GM20431 (cell line): Measurements from ENCODE around the gene PTPRN2.

Experiments used
- in situ Hi-C: fragments of 300-500 bp; cut with MseI, MboI; formaldehyde crosslinking; loops from one replicate; pipeline ENCODE4 v1.15.0; 2020; ENCODE audit warnings: low sequenced_read_pairs; ENCODE audit not compliant: unreplicated experiment

PTPRN2 gene

GRCh38 chr7:158603773-158604755 lies 16.4 kb upstream of the PTPRN2 start:
- in situ Hi-C loops, result no loop called here

GRCh38 chr7:158602905-158603772 lies 15.5 kb upstream of the PTPRN2 start:
- in situ Hi-C loops, result no loop called here

GRCh38 chr7:158602041-158602440 lies 14.4 kb upstream of the PTPRN2 start:
- in situ Hi-C loops, result no loop called here

- in situ Hi-C loops, result no loop called here
Observed at GRCh38 chr7:158601090-158601489, 13.5 kb upstream of the PTPRN2 start.

- in situ Hi-C loops, result no loop called here
Observed at GRCh38 chr7:158596745-158597144, 9.1 kb upstream of the PTPRN2 start.

- in situ Hi-C loops, result no loop called here
Observed at GRCh38 chr7:158596309-158596708, 8.7 kb upstream of the PTPRN2 start.

- in situ Hi-C loops, result no loop called here
Observed at GRCh38 chr7:158595068-158595467, 7.4 kb upstream of the PTPRN2 start.

GRCh38 chr7:158592541-158592940 lies 4.9 kb upstream of the PTPRN2 start:
- in situ Hi-C loops, result no loop called here

GRCh38 chr7:158591944-158592343 lies 4.3 kb upstream of the PTPRN2 start:
- in situ Hi-C loops, result no loop called here

GRCh38 chr7:158590181-158590530 lies 2.5 kb upstream of the PTPRN2 start:
- in situ Hi-C loops, result no loop called here

GRCh38 chr7:158589653-158590052 lies 2.0 kb upstream of the PTPRN2 start:
- in situ Hi-C loops, result no loop called here

- in situ Hi-C loops, result no loop called here
Observed at GRCh38 chr7:158588878-158589442, 1.3 kb upstream of the PTPRN2 start.

- in situ Hi-C loops, result no loop called here
Observed at GRCh38 chr7:158588085-158588877, 658 bp upstream of the PTPRN2 start.

GRCh38 chr7:158586499-158587161 lies 993 bp downstream of the PTPRN2 start:
- in situ Hi-C loops, result no loop called here

GRCh38 chr7:158585721-158586498 lies 1.7 kb downstream of the PTPRN2 start:
- in situ Hi-C loops, result no loop called here

- in situ Hi-C loops, result no loop called here
Observed at GRCh38 chr7:158584407-158584806, 3.2 kb downstream of the PTPRN2 start.

GRCh38 chr7:158583810-158584209 lies 3.8 kb downstream of the PTPRN2 start:
- in situ Hi-C loops, result no loop called here

GRCh38 chr7:158583143-158583542 lies 4.5 kb downstream of the PTPRN2 start:
- in situ Hi-C loops, result no loop called here

GRCh38 chr7:158582089-158582456 lies 5.5 kb downstream of the PTPRN2 start:
- in situ Hi-C loops, result no loop called here
